ENCODE data around the gene RAB36.

- TF ChIP-seq, protein P1, sequence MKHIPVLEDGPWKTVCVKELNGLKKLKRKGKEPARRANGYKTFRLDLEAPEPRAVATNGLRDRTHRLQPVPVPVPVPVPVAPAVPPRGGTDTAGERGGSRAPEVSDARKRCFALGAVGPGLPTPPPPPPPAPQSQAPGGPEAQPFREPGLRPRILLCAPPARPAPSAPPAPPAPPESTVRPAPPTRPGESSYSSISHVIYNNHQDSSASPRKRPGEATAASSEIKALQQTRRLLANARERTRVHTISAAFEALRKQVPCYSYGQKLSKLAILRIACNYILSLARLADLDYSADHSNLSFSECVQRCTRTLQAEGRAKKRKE (CRISPR knock-in tag; IDR thresholded peaks at IDR 0.05; ENCODE audit: low read depth) = no peak
- TF ChIP-seq MAX (IDR thresholded peaks at IDR 0.05) = no peak
- TF ChIP-seq NPAS2 (CRISPR knock-in tag; IDR thresholded peaks at IDR 0.05; ENCODE audit: borderline replicate concordance) = no peak
- no peak for TF ChIP-seq E2F6 (IDR thresholded peaks at IDR 0.05; ENCODE audit: borderline replicate concordance, low read depth)
- TF ChIP-seq CTCF (IDR thresholded peaks at IDR 0.05) = no peak
- TF ChIP-seq EP300 (IDR thresholded peaks at IDR 0.05) = no peak
- TF ChIP-seq JUNB (IDR thresholded peaks at IDR 0.05) = no peak
- no peak for TF ChIP-seq RNF2 (IDR thresholded peaks at IDR 0.05; ENCODE audit: borderline replicate concordance, low read depth)
- TF ChIP-seq MAFK (IDR thresholded peaks at IDR 0.05; ENCODE audit: partially characterized antibody) = no peak
- TF ChIP-seq NFE2L2 (conservative IDR thresholded peaks at IDR 0.05; ENCODE audit: low read length) = no peak
- no peak for TF ChIP-seq POLR2A (IDR thresholded peaks at IDR 0.05; ENCODE audit: low read length)
- TF ChIP-seq EHMT2 (IDR thresholded peaks at IDR 0.05; ENCODE audit: low read depth) = no peak
- TF ChIP-seq MYC (IDR thresholded peaks at IDR 0.05; ENCODE audit: borderline replicate concordance, low read length) = no peak
- TF ChIP-seq SMC3 (IDR thresholded peaks at IDR 0.05) = no peak
Observed at GRCh38 chr22:23164091-23164490, 18.8 kb downstream of the RAB36 start.
